Measurements from ENCODE around the gene FAM168A. TPM values are rescaled to one million over a fixed set of nuclear protein-coding genes. Genes with fewer than 3 reads are reported as not detected.

The FAM168A gene
- total and polyA plus RNA-seq, 9 donors, result 16.7 to 45.5 (median 39.5) TPM

GRCh38 chr11:73458201-73458600 is 139.7 kb downstream of the FAM168A start:
- H3K27me3 ChIP-seq, result no peaks in the 10 kb centered on the region
- DNase-seq, result no peak
- intact Hi-C loops (cut with DNase I), result no loop called here
- no peak overlapping the region for H3K4me3 ChIP-seq
- no peaks in the 10 kb centered on the region for H3K36me3 ChIP-seq
- no peaks in the 10 kb centered on the region for H3K4me1 ChIP-seq (ENCODE audit: insufficient read depth)
- WGBS, 3 donors, result 96 to 98% (median 97%) methylated on average over 1 of the region's 1 CpG
- H3K27ac ChIP-seq, result no peak overlapping the region
- no peaks in the 10 kb centered on the region for H3K9me3 ChIP-seq
- TF ChIP-seq CTCF (IDR thresholded peaks at IDR 0.05), result no peak
- no peak for TF ChIP-seq POLR2A (IDR thresholded peaks at IDR 0.05)
- TF ChIP-seq EP300 (IDR thresholded peaks at IDR 0.05), result no peak

GRCh38 chr11:73454987-73455386 is 142.9 kb downstream of the FAM168A start:
- intact Hi-C loops (cut with DNase I), result no loop called here
- DNase-seq, result no peak
- Histone ChIP-seq H3K27ac (no peak overlapping the region), H3K4me1 (ENCODE audit: insufficient read depth) (no peaks in the 10 kb centered on the region), H3K4me3 (no peak overlapping the region), H3K36me3 (no peaks in the 10 kb centered on the region), H3K27me3 (no peaks in the 10 kb centered on the region), H3K9me3 (no peaks in the 10 kb centered on the region)
- TF ChIP-seq POLR2A (IDR thresholded peaks at IDR 0.05) (no peak), CTCF (IDR thresholded peaks at IDR 0.05) (no peak), EP300 (IDR thresholded peaks at IDR 0.05) (no peak)
- WGBS, 3 donors, result 92 to 99% (median 98%) methylated on average over 9 of the region's 9 CpGs

GRCh38 chr11:73453562-73453961 is 144.3 kb downstream of the FAM168A start:
- Histone ChIP-seq H3K27ac (no peak overlapping the region), H3K4me1 (ENCODE audit: insufficient read depth) (no peaks in the 10 kb centered on the region), H3K27me3 (no peaks in the 10 kb centered on the region), H3K36me3 (no peaks in the 10 kb centered on the region), H3K9me3 (no peaks in the 10 kb centered on the region), H3K4me3 (no peak overlapping the region)
- DNase-seq, result no peak
- WGBS, 3 donors, result 76 to 84% (median 76%) methylated on average over 4 of the region's 4 CpGs
- no peak for TF ChIP-seq POLR2A (IDR thresholded peaks at IDR 0.05)
- TF ChIP-seq EP300 (IDR thresholded peaks at IDR 0.05), result no peak
- no peak for TF ChIP-seq CTCF (IDR thresholded peaks at IDR 0.05)
- intact Hi-C loops (cut with DNase I), result no loop called here

GRCh38 chr11:73452726-73453125 is 145.2 kb downstream of the FAM168A start:
- no peaks in the 10 kb centered on the region for H3K9me3 ChIP-seq
- no peak overlapping the region for H3K4me3 ChIP-seq
- no peak for DNase-seq
- no peaks in the 10 kb centered on the region for H3K36me3 ChIP-seq
- intact Hi-C loops (cut with DNase I), result no loop called here
- H3K27ac ChIP-seq, result no peak overlapping the region
- WGBS, 3 donors, result 92 to 99% (median 96%) methylated on average over 2 of the region's 2 CpGs
- H3K27me3 ChIP-seq, result no peaks in the 10 kb centered on the region
- no peaks in the 10 kb centered on the region for H3K4me1 ChIP-seq (ENCODE audit: insufficient read depth)
- TF ChIP-seq POLR2A (IDR thresholded peaks at IDR 0.05) (no peak), CTCF (IDR thresholded peaks at IDR 0.05) (no peak), EP300 (IDR thresholded peaks at IDR 0.05) (no peak)

GRCh38 chr11:73451896-73452295 is 146.0 kb downstream of the FAM168A start:
- Histone ChIP-seq H3K4me3 (no peak overlapping the region), H3K9me3 (no peaks in the 10 kb centered on the region), H3K27me3 (no peaks in the 10 kb centered on the region), H3K27ac (no peak overlapping the region), H3K36me3 (no peaks in the 10 kb centered on the region), H3K4me1 (ENCODE audit: insufficient read depth) (no peaks in the 10 kb centered on the region)
- no peak for TF ChIP-seq EP300 (IDR thresholded peaks at IDR 0.05)
- TF ChIP-seq POLR2A (IDR thresholded peaks at IDR 0.05), result no peak
- no peak for TF ChIP-seq CTCF (IDR thresholded peaks at IDR 0.05)
- DNase-seq, result no peak
- intact Hi-C loops (cut with DNase I), result no loop called here

All from ovary (tissue), 9 donors.